ENCODE measurements around the gene RASAL1.

DNA sequence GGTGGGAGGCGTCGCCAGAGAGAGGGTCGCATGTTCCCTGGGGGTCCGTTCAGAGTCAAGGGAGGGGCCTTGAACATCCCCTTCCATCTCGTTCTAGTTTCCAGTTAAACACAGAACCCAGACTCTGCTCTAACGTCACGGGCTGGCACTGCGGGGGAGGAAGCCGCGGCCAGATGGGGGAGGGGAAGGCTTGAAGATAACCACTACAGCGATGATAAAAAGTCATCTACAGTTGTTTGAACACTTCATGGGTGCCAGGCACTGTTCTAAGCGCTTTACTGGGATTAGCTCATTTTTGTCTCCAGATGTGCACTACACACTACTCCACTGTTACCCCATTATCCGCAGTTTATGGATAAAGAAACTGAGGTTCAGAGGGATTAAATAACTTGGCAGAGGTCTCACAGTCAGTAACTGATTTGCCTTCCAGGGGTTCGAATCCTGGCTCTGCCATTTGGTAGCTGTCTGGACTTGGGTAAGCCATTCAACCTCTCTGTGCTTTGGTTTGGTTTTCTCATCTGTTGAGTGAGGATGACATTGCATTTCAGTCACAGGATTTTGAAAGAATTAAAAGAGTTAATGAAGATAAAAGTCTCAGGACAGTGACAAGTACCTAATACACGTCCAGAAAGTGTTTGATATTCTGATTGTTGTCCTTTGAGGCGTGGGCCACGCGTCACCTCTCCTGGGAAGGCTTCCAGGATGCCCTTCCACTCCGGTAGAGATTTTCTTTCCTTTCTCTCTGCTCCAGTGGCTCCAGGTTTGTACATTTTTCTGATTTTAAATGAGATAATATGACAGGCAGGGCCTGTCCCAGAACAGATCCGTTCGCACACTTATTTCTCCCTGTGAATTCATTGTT is 798 bp upstream of the RASAL1 start:
- TF ChIP-seq, protein P1, sequence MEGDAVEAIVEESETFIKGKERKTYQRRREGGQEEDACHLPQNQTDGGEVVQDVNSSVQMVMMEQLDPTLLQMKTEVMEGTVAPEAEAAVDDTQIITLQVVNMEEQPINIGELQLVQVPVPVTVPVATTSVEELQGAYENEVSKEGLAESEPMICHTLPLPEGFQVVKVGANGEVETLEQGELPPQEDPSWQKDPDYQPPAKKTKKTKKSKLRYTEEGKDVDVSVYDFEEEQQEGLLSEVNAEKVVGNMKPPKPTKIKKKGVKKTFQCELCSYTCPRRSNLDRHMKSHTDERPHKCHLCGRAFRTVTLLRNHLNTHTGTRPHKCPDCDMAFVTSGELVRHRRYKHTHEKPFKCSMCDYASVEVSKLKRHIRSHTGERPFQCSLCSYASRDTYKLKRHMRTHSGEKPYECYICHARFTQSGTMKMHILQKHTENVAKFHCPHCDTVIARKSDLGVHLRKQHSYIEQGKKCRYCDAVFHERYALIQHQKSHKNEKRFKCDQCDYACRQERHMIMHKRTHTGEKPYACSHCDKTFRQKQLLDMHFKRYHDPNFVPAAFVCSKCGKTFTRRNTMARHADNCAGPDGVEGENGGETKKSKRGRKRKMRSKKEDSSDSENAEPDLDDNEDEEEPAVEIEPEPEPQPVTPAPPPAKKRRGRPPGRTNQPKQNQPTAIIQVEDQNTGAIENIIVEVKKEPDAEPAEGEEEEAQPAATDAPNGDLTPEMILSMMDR (IDR thresholded peaks at IDR 0.05) = no peak
- TF ChIP-seq POLR2AphosphoS5 (IDR thresholded peaks at IDR 0.05) (no peak), POLR2A (IDR thresholded peaks at IDR 0.05) (no peak), EP300 (IDR thresholded peaks at IDR 0.05) (no peak)
